ENCODE measurements around the gene EVX1. TPM values are rescaled to one million over a fixed set of nuclear protein-coding genes. Genes with fewer than 3 reads are reported as not detected.

The EVX1 gene
- total RNA-seq, 1 experiment from 2014 or later = not detected

GRCh38 chr7:27269455-27269854 is 26.9 kb downstream of the EVX1 start:
- Histone ChIP-seq H3K23ac (ENCODE audit: insufficient read length, low read depth, low read length) (no peak overlapping the region), H3K14ac (ENCODE audit: insufficient read depth, low read length) (no peak overlapping the region), H4K91ac (ENCODE audit: insufficient read length, low read depth, low read length) (no peak overlapping the region), H3K23me2 (ENCODE audit: insufficient read length, low read depth, low read length, poor library complexity, severe bottlenecking) (no peaks in the 10 kb centered on the region), H2BK120ac (ENCODE audit: low read depth, low read length, poor library complexity, severe bottlenecking) (no peak overlapping the region), H3T11ph (ENCODE audit: low read length) (no peak overlapping the region), H3K9ac (ENCODE audit: extremely low read depth, insufficient read length, low read length) (no peak overlapping the region), H3K27me3 (ENCODE audit: insufficient read depth, low read length) (no peaks in the 10 kb centered on the region), H2BK20ac (ENCODE audit: low read depth, low read length, poor library complexity, severe bottlenecking) (no peak overlapping the region), H3K79me1 (ENCODE audit: insufficient read depth, low read depth, low read length, poor library complexity, severe bottlenecking) (no peaks in the 10 kb centered on the region), H2AFZ (ENCODE audit: low read length) (no peak overlapping the region), H4K20me1 (ENCODE audit: control insufficient read depth, insufficient read depth, insufficient read length) (no peaks in the 10 kb centered on the region), H3K18ac (ENCODE audit: insufficient read length, low read depth, low read length) (no peak overlapping the region), H2BK15ac (ENCODE audit: low read depth, low read length) (no peak overlapping the region; the same call in 1 of the 2 replicates), H2BK5ac (ENCODE audit: insufficient read length, low read length) (no peak overlapping the region), H4K5ac (ENCODE audit: insufficient read length, low read depth, low read length) (no peak overlapping the region), H3K27ac (ENCODE audit: insufficient read length, low read depth, low read length) (no peak overlapping the region), H4K8ac (replicated peaks; ENCODE audit: insufficient read length, low read depth, low read length) (no peak overlapping the region), H2BK12ac (ENCODE audit: insufficient read length, low read depth, low read length) (no peak overlapping the region), H3K4me2 (ENCODE audit: insufficient read depth, insufficient read length, low read length) (no peak overlapping the region), H2AK5ac (ENCODE audit: insufficient read length, low read length) (no peak overlapping the region), H3K4ac (ENCODE audit: low read depth, low read length) (no peak overlapping the region), H3K79me2 (ENCODE audit: insufficient read depth, low read length) (no peaks in the 10 kb centered on the region), H3K9me3 (ENCODE audit: control insufficient read depth, low read depth, low read length) (no peaks in the 10 kb centered on the region), H3K4me1 (ENCODE audit: insufficient read depth, low read length) (no peaks in the 10 kb centered on the region), H3K56ac (ENCODE audit: insufficient read length, low read depth, low read length) (no peak overlapping the region)
- peaks cover 3% of the 10 kb centered on the region; the same call in 1 of the 2 replicates for H3K27me3 Mint-ChIP-seq (ENCODE audit: low read depth)
- peak; percentile 73 for DNase-seq
- H3K27ac Mint-ChIP-seq = no peak overlapping the region
- H3K9me3 Mint-ChIP-seq = peaks cover 16 to 18% of the 10 kb centered on the region in 2 experiments
- peaks cover 3 to 4% of the 10 kb centered on the region in 2 experiments; a peak in 2 of 4 replicates for H3K4me1 Mint-ChIP-seq
- peaks cover 1 to 9% (median 4%) of the 10 kb centered on the region in 3 experiments; a peak in 5 of 7 replicates for H3K36me3 Mint-ChIP-seq (ENCODE audit: insufficient read depth in 1 of 3, low read depth in 3 of 3)
- WGBS (ENCODE audit: extremely low coverage, insufficient read length, low lambda C conversion rate) = no CpG with 5 or more reads among the region's 14 CpGs
- TF ChIP-seq CTCF (conservative IDR thresholded peaks at IDR 0.05) = peak; percentile 56
- H3K4me3 Mint-ChIP-seq = no peak overlapping the region
